ENCODE results near the gene C1orf210. TPM values are rescaled to one million over a fixed set of nuclear protein-coding genes. Genes with fewer than 3 reads are reported as not detected.

Gene C1orf210
- total RNA-seq, 1 donor from 2014 or later: 3.7 TPM

DNA sequence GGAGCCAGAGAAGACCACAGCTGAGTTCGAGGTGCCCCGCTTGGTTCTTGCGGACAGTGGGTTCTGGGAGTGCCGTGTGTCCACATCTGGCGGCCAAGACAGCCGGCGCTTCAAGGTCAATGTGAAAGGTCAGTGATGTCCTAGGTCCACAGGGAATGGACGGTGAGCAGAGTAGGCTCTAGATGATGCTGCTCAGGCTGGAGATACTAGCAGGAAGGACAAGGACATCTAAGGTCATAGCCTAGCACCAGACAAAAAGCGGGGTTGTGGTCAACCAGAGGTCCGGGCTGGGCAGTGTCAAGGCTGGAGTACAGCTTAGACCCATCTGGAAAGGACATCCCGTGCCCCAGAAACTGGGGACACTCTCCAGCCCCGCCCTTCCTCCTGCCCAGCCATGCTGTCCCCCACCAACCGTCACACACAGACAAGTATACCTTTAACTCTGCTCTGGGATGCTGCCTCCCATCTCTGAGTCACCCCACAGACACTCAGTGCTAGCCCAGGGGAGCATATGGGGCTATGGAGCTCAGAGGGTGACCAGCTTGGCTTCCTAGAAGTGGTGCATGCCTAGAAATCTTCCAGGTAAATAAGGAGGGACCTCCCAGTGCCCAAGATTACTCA is 24.1 kb upstream of the C1orf210 start:
- Mint-ChIP-seq H3K36me3 (no peaks in the 10 kb centered on the region), H3K27ac (no peak overlapping the region), H3K9me3 (no peaks in the 10 kb centered on the region)

DNA sequence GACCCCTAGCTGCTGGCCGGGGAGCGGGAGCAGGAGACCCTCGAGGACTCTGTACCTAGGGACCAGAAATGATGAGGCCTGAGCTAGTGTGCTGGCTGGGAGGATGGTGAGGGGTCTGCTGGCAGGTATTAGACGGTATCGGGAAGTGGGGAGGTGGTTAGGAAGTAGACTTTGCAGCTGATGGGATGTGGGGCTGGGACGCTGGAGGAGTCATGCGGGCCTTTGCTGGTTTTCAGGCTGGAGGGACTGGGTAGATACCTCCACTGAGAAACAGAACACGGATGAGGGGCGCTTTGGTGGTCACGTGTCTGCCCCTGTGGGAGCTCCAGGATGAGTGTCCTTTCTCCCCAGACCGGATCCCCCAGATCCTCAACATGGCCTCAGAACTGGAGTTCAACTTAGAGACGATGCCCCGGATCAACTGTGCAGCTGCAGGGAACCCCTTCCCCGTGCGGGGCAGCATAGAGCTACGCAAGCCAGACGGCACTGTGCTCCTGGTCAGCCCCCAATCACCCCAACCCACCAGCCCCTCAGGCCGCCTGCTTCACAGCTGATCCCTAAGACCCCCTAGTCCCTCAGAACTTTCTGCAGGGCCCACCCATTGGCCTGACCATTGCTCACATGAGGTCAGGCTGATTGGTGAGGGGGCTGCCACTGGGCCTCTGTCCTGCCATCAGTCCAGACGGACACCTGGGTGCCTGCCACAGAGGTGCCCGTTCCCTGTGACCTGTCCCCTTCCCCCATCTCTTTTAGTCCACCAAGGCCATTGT is 23.4 kb upstream of the C1orf210 start:
- H3K4me3 Mint-ChIP-seq: no peak overlapping the region
- DNase-seq (ENCODE audit: low spot score in 2 of 2, unreplicated experiment in 2 of 2): no peak
- H3K27ac Mint-ChIP-seq: no peak overlapping the region
- no peaks in the 10 kb centered on the region for H3K27me3 Mint-ChIP-seq (ENCODE audit: low read depth)
- no peaks in the 10 kb centered on the region for H3K9me3 Mint-ChIP-seq
- peaks cover 13% of the 10 kb centered on the region for H3K4me1 Mint-ChIP-seq
- no peaks in the 10 kb centered on the region for H3K36me3 Mint-ChIP-seq
- no peak for TF ChIP-seq CTCF (IDR thresholded peaks at IDR 0.05; ENCODE audit: unreplicated experiment)

More for the DNA sequence above, 24.1 kb upstream of the C1orf210 start:
- Mint-ChIP-seq H3K27me3 (ENCODE audit: low read depth) (no peaks in the 10 kb centered on the region), H3K4me3 (no peak overlapping the region), H3K4me1 (peaks cover 7% of the 10 kb centered on the region)
- TF ChIP-seq CTCF (IDR thresholded peaks at IDR 0.05; ENCODE audit: unreplicated experiment): no peak
- DNase-seq (ENCODE audit: low spot score in 2 of 2, unreplicated experiment in 2 of 2): no peak

- TF ChIP-seq CTCF (IDR thresholded peaks at IDR 0.05; ENCODE audit: unreplicated experiment): no peak
- DNase-seq (ENCODE audit: low spot score in 2 of 2, unreplicated experiment in 2 of 2): no peak
- Mint-ChIP-seq H3K4me1 (peaks cover 15% of the 10 kb centered on the region), H3K4me3 (no peak overlapping the region), H3K9me3 (no peaks in the 10 kb centered on the region), H3K27ac (no peak overlapping the region), H3K36me3 (no peaks in the 10 kb centered on the region), H3K27me3 (ENCODE audit: low read depth) (no peaks in the 10 kb centered on the region)
Observed at GRCh38 chr1:43307458-43308158, 22.2 kb upstream of the C1orf210 start.

- H3K4me3 Mint-ChIP-seq: no peak overlapping the region
- H3K36me3 Mint-ChIP-seq: no peaks in the 10 kb centered on the region
- H3K9me3 Mint-ChIP-seq: no peaks in the 10 kb centered on the region
- peaks cover 15% of the 10 kb centered on the region for H3K4me1 Mint-ChIP-seq
- H3K27ac Mint-ChIP-seq: no peak overlapping the region
- H3K27me3 Mint-ChIP-seq (ENCODE audit: low read depth): no peaks in the 10 kb centered on the region
- TF ChIP-seq CTCF (IDR thresholded peaks at IDR 0.05; ENCODE audit: unreplicated experiment): no peak
- DNase-seq (ENCODE audit: low spot score in 2 of 2, unreplicated experiment in 2 of 2): no peak
Observed at GRCh38 chr1:43306688-43307457, 21.5 kb upstream of the C1orf210 start.

DNA sequence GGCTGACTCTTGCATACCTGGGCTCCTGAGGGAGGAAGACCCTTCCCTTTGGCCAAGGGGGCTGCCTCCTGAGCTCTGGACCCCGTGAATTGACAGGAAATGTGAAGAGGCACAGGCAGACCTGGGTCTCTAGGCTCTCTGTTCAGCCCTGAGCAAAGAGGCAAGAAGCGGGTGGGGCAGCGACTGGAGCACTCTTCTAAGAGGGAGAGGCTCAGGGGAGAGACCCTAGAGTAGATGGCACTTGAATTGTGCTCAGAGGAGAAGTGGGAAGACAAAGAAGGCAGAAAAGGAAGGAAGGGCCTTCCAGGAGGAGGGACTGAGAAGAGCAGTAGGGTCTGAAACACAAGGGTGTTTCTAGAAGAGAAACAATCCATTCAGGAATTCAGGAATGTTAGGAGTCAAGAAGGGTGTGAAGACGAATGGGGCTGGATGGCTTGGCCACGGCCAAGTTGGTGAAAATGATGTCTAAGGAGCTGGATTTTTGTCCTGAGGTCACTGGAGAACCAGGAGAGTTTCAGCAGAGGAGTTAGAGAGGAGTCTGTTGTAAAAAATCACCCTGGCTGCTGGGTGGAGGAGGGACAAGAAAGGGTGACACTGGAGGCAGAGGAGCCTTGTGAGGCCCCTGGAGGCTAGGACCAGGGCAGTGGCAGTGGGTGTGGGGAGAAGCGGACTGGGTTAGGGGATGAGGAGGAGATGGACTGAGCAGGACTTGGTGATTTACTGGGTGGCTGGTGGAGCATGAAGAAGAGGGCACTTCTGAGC is 20.7 kb upstream of the C1orf210 start:
- TF ChIP-seq CTCF (IDR thresholded peaks at IDR 0.05; ENCODE audit: unreplicated experiment): no peak
- Mint-ChIP-seq H3K27me3 (ENCODE audit: low read depth) (no peaks in the 10 kb centered on the region), H3K27ac (no peak overlapping the region), H3K4me1 (peaks cover 15% of the 10 kb centered on the region), H3K36me3 (no peaks in the 10 kb centered on the region), H3K4me3 (no peak overlapping the region), H3K9me3 (no peaks in the 10 kb centered on the region)
- DNase-seq (ENCODE audit: low spot score in 2 of 2, unreplicated experiment in 2 of 2): no peak
